DOHH2 (cell line): ENCODE results near the gene DYNC1I1.

Experiments used
- CTCF ChIP-seq: fragments of 200-600 bp; sonication (generic); IDR thresholded peaks from one replicate; pipeline ENCODE4 v1.5.1; 2014; ENCODE audit warnings: antibody characterized with exemption, mild to moderate bottlenecking, low read depth, low read length; ENCODE audit not compliant: poor library complexity, severe bottlenecking
- EZH2phosphoT487 ChIP-seq: fragments of 200-600 bp; sonication (generic); IDR thresholded peaks from 2 replicates; pipeline ENCODE4 v1.6.1; 2017; ENCODE audit warnings: borderline replicate concordance, mild to moderate bottlenecking, antibody characterized with exemption, low read length, moderate library complexity, mixed read lengths

- TF ChIP-seq CTCF, result no peak
- no peak for TF ChIP-seq EZH2phosphoT487
Measured at GRCh38 chr7:96023387-96023786, 251.0 kb downstream of the DYNC1I1 start.
